Stimulated activated CD8-positive, alpha-beta memory T cell treated with anti-CD3 and anti-CD28 coated beads, Interleukin-7, amount 100 ng/mL, for 4 hours (primary cell): ENCODE measurements around the gene COL4A6.

Source experiments
- DNase-seq, 2 donors: peaks; one replicate each; pipeline ENCODE4 v3.0.0-alpha.2; 2020; ENCODE audit warnings: low read depth in 2 of 2

The COL4A6 gene

DNA sequence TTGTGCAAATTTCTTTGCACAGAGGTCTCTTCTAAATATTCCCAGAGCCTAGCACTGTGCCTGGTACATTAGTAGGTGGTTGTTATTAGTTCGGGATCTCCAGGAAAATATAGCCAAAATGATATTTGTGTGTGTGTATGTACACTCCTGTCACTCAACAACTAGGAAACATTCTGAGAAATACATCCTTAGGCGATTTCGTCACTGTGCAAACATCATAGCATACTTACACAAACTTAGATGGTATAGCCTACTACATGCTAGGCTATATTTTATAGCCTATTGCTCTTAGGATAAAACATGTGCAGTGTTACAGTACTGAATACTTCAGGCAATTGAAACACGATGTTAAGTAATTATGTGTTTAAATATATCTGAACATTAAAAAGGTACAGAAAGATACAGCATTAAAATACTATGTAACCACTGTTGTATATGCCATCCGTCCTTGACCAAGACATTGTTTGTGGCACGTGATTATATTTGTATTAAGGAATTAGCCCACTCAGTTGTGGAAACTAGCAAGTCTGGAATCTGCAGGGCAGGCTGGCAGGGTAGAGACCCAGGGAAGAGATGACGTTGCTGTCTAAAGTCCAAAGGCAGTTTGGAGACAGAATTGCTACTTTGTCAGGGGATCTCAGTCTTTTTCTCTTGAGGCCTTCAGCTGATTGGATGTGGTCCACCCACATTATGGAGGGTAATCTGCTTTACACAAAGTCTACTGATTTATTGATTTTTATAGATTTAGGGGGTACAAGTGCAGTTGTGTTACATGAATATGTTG lies 106.9 kb downstream of the COL4A6 start:
- DNase-seq: no peak

DNA sequence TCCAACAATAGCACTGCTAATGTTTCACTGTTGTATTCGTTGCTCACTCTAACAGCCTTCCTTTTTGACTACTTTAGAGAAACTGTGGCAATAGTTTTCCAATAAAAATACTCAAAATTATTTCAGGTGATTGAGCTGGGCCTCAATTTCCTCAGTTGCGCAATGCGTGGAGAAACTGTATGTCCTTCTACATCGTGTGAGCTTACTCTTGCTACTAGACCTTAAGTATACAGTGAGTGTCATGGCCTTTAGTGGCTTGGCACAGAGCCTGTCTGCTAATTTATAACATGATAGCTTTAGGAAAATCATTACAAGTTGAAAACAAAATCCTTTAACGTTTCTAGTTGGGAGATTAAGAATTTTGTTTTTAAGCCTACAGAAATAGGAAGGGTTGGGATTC lies 114.5 kb downstream of the COL4A6 start:
- DNase-seq: no peak

DNA sequence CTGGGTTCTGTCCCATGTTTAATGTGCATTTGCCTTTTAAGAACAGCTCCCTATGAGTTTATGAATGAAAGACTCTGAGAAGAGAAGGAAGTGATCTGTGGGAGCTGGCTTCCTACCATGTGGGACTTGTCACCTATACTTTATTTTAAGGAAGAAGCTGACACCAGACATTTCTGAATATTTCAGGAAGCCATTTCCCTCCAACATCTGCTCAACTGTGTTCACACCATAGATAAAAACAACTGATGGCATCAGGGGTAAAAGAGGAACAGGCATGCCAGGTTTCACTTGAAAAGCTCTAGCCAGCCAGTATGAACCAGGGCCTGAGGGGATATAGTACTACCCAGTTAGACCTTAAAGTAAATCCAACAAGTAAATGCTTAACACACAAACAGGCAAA lies 116.0 kb downstream of the COL4A6 start:
- DNase-seq: no peak

DNA sequence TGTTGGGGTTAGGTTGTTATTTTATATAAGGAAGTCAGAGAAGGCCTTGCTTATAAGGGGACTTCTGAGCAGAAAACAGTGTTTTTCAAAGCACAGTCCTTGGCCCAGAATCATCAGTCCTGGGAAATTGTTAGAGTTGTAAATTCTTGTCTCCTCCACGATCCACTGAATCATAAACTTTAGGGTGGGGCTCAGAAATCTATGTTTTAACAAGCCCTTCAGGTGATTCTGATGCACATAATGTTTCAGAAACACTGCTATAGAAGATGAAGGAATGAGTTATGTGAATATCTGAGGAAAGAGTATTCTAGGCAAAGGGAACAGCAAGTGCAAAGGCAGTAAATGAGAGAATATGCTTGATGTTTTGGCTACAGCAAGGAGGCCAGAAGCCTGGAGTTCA lies 121.8 kb downstream of the COL4A6 start:
- DNase-seq: no peak

GRCh38 chrX:108313669-108314068 lies 124.6 kb downstream of the COL4A6 start:
- DNase-seq: no peak

GRCh38 chrX:108312957-108313356 lies 125.3 kb downstream of the COL4A6 start:
- DNase-seq: no peak

- no peak for DNase-seq
Observed at GRCh38 chrX:108312011-108312410, 126.2 kb downstream of the COL4A6 start.

GRCh38 chrX:108310506-108310905 lies 127.7 kb downstream of the COL4A6 start:
- no peak for DNase-seq

- DNase-seq: no peak
Observed at GRCh38 chrX:108309144-108309543, 129.1 kb downstream of the COL4A6 start.

DNA sequence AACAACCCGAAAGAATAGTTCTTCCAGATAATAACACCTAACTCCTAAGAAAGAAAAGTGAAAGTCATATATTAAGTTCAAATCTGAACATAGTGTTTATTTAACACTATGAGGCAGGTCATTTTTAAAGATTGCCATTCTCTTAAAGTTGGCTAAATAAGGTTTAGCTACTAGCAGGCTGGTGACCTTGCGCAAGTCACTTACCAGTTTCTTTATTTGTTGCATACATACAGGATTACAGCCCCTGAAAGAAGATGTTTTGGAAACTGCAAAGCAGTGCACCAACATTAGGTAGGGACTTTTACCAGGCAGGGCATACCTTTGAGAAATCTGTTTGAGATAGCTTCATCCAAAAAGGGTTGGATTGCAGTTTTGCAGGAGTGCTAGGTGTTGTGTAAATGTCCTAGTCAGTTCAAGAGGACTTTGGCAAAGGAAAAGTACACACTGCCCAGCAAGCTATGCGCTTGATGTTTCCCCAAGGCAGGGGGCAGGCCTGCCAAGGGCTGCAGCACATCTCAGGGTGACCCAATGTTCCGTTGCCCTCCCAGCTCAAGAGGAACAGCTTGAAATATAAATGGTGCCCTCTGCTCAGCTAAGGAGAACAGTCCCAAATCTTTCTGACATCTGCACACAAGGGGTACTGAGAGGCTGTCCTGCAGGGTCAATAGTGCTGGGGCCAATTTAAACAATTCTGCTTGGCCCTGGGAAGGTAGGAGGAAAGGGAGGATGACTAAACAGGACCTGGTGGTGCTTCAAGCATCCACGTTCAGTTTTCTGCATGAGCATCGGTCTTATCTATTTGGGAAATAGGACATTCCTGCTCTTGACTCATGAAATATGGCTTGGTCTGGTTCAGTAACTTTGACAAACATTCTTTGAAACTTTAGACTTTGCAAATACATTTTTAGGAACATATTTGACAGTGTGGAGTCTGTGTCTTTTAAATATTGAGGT lies 130.8 kb downstream of the COL4A6 start:
- DNase-seq: no peak

DNA sequence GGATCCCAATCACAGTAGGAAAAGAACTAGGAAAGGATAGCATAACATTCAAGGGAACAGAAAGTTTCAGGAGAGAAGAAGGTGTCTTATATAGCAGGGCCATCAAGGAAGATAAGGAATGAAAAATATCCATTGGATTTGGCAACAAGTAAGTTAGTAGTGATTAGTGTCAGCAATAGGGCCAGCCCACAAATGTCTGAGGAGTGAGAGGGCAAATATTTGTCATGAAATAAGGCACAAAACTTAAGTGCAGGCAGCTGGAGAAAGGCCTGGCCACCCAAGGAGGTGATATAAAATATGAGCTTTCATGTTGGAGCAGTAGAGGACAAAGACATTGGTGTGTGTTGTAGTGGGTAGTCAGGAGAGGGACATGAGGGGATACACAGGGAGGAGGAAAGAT lies 132.1 kb downstream of the COL4A6 start:
- no peak for DNase-seq

DNA sequence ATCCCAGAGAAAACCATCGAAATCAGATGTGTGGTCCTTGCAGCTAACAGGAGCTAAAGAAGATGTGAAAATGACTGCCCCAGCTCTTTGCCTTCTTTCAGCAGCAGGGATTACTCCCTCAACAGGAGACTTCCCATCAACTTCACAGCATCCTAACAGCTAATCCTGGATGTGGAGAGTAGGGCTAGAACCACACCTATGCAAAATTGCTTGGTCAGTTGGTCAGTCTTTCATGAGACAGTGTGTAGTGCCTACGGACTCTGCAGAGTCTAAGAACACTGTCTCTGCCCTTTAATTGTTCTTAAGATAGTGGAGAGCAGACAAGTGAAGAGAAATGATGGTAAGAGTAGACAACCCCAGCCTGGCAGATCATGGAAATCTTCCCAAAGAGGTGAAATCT lies 133.5 kb downstream of the COL4A6 start:
- no peak for DNase-seq

- no peak for DNase-seq
Observed at GRCh38 chrX:108304210-108304609, 134.0 kb downstream of the COL4A6 start.

- DNase-seq: no peak
Observed at GRCh38 chrX:108303682-108304081, 134.5 kb downstream of the COL4A6 start.

DNA sequence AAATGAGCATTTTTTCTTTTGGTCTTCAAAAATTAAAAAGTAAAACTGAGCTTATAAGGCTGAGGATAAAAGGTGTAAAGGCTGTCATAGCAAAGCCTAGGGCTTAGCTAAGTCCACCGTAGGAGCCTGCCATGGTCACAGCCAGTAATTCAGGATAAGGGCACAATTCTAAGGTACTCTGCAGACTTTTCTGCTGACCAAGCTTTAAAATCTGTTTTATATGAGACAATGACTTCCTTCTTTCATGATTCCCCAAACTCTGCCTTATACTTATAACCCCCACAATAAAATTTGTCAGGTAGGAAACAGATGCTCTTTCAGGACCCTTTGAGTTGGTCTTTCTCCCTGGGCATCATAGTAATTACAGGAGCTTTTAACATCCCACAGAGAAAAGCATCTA lies 138.5 kb downstream of the COL4A6 start:
- DNase-seq: no peak

DNA sequence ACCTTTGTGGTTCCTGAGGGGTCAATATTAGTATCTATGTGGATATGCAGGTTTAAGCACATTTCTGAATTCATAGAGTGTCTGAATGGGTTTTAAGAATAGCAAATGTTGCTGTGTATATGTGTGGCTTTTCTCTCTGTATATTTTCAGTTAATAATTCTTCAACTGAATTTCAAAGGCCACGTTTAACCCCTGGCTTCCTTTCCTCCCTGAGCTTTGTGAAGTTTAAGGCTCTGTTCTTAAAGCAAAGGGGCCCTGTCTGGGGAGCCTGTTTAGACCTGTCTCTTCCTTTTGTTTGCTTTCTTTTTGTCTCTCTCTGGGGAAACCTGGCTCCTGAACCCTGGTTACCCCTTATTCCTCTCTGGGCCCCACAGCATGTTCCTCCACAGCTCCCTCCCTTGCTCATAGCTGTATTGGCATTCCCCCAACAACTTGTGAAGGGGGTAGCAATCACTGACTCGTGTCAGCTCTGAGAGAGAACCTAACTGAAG lies 139.1 kb downstream of the COL4A6 start:
- DNase-seq: no peak

- no peak for DNase-seq
Observed at GRCh38 chrX:108298165-108298602, 140.0 kb downstream of the COL4A6 start.

GRCh38 chrX:108297290-108297689 lies 140.9 kb downstream of the COL4A6 start:
- DNase-seq: no peak

GRCh38 chrX:108292053-108292452 lies 146.2 kb downstream of the COL4A6 start:
- DNase-seq: no peak

DNA sequence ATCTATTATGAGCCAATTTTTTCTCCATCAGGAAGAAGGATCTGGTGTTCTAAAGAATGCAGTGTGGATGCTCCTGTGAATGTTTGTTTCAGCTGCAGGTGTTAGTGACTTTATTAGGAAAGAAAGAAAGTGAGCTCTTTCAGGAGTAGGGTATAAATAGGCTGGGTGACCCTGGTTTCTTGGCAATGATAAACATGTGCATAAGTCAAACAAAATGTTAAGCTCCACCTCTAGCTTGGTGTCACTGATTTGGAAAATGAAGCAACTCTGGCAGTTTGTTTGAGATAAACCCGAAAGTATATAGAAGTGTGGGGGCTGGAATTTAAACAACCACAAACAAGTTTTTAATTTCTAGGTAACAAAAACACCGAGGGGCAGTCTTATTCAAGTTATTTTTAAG lies 152.3 kb downstream of the COL4A6 start:
- no peak for DNase-seq

- no peak for DNase-seq
Observed at GRCh38 chrX:108285356-108285755, 152.9 kb downstream of the COL4A6 start.

DNA sequence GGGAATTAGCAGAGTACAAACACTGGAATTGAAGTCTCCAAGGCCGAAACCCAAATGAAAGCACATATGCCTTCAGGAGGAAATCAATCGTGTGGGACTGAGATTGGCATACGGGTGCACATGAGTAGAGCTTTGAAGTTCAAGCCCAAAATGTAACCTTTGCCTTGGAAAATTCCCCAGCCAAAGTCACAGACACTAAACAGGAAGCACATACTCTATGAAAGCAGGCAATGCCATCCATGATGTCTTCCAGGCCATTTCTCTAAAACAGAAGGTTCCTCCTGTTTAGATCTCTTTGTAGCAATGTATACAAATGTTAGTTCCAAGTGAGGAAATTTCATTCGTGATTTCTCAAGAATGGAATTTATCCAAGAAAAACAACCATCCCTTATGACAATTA lies 162.5 kb downstream of the COL4A6 start:
- DNase-seq: no peak

DNA sequence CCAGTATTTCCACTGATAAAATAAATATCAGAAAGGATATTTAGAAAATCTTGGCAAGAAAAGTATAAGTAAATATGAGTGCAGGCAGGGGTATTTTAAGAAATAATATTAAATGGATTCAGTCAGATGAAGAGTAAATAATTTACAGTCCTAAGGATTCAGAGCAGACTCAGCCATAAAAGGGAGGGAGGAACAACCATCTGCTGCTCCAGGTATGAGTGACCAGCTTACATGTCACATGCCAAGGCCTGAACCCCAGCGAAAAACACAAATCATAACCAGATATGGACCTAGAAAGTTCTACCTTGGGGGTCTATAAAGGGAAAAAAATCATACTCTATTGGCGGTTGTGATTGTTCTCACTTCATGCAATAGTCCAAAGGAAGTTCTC lies 166.8 kb downstream of the COL4A6 start:
- no peak for DNase-seq
